Duodenal mucosa (tissue), 2 donors: ENCODE measurements around the gene RNF213.

Experiments used
- H3K27ac ChIP-seq: one replicate; pipeline ENCODE4 v1.7.0; 2013; ENCODE audit warnings: low read depth, low read length
- H3K27me3 ChIP-seq, 2 donors: one replicate each; pipeline ENCODE4 v1.7.0; 2013; ENCODE audit warnings: low read length in 2 of 2, control low read depth in 1 of 2; ENCODE audit not compliant: insufficient read depth in 2 of 2, control insufficient read depth in 1 of 2
- H3K36me3 ChIP-seq, 2 donors: one replicate each; pipeline ENCODE4 v1.7.0; 2013; ENCODE audit warnings: low read length in 2 of 2, control low read depth in 1 of 2; ENCODE audit not compliant: insufficient read depth in 2 of 2, control insufficient read depth in 1 of 2
- H3K4me1 ChIP-seq, 2 donors: one replicate each; pipeline ENCODE4 v1.7.0; 2013; ENCODE audit warnings: low read length in 2 of 2, control low read depth in 1 of 2; ENCODE audit not compliant: insufficient read depth in 2 of 2, control insufficient read depth in 1 of 2
- H3K4me3 ChIP-seq, 2 donors: one replicate each; pipeline ENCODE4 v1.7.0; 2013; ENCODE audit warnings: low read length in 2 of 2, low read depth in 1 of 2
- H3K9ac ChIP-seq, 2 donors: one replicate each; pipeline ENCODE4 v1.7.0; 2013; ENCODE audit warnings: low read length in 2 of 2, low read depth in 1 of 2
- H3K9me3 ChIP-seq, 2 donors: one replicate each; pipeline ENCODE4 v1.7.0; 2013; ENCODE audit warnings: low read length in 2 of 2, control low read depth in 1 of 2; ENCODE audit not compliant: control insufficient read depth in 1 of 2

The RNF213 gene

DNA sequence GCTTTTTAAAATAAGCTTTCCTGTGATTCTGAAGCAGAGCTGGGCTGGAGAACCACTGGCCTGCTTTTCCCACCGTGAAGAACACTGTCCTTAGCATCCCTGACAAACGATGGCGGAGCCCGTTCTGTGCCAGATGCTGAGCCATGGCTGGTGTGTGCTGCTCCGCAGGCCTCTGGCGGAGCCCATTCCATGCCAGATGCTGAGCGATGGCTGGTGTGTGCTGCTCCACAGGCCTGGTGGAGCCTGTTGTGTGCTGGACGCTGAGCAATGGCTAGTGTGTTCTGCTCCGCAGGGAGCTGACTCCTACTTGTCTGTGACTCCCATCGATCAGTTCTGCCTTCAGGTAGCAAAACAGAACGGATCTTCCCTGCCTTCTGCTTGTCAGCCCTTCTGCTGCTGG lies 158.6 kb downstream of the RNF213 start:
- Histone ChIP-seq H3K36me3 (peaks cover 0 to 27% of the 10 kb centered on the region in 2 donors), H3K9ac (no peak overlapping the region), H3K27me3 (peaks cover 2 to 5% of the 10 kb centered on the region in 2 donors), H3K4me3 (no peak overlapping the region), H3K9me3 (no peaks in the 10 kb centered on the region), H3K4me1 (peaks cover 3 to 20% of the 10 kb centered on the region in 2 donors), H3K27ac (no peak overlapping the region)

DNA sequence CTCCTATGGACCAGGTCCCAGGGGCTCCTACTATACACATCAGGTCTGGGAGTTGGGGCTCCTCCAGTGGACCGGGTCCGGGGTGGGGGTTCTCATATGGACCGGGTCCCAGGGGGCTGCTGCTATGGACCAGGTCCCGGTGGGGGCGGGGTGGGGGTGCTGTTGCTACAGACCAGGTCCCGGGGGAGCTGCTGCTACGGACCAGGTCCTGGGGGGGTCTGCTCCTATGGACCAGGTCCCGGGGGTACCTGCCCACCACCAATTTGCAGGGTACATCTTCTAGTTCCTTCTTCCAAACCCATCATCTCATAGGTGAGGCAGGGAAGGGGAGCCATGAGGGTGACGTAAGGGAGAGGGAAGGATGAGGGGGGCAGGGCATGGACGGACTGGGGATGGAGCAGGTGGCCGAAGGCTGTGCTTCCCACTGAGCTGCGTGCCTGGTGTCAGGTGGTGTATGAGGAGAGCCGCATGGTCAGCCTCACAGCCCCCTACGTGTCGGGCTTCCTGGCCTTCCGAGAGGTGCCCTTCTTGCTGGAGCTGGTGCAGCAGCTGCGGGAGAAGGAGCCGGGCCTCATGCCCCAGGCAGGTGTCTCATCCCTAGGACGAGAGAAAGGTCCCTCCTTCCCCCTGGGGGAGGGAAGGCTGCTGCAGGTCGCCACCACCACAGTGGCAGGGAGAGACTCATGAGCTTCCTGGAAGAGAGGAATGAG lies 160.9 kb downstream of the RNF213 start:
- Histone ChIP-seq H3K9me3 (no peaks in the 10 kb centered on the region), H3K9ac (no peak overlapping the region), H3K4me1 (peaks cover 0 to 6% of the 10 kb centered on the region in 2 donors), H3K27ac (no peak overlapping the region), H3K36me3 (peaks cover 0 to 27% of the 10 kb centered on the region in 2 donors), H3K27me3 (no peaks in the 10 kb centered on the region), H3K4me3 (no peak overlapping the region)

- H3K36me3 ChIP-seq, result peaks cover 0 to 22% of the 10 kb centered on the region in 2 donors
- H3K4me3 ChIP-seq, result no peak overlapping the region
- H3K27me3 ChIP-seq, result no peaks in the 10 kb centered on the region
- H3K9me3 ChIP-seq, result no peaks in the 10 kb centered on the region
- H3K4me1 ChIP-seq, result peaks cover 0 to under 1% of the 10 kb centered on the region in 2 donors
- H3K27ac ChIP-seq, result no peak overlapping the region
- no peak overlapping the region for H3K9ac ChIP-seq
Observed at GRCh38 chr17:80422276-80422675, 161.6 kb downstream of the RNF213 start.

- Histone ChIP-seq H3K4me3 (no peak overlapping the region), H3K9ac (no peak overlapping the region), H3K27me3 (no peaks in the 10 kb centered on the region)
Observed at GRCh38 chr17:80422981-80423380, 162.3 kb downstream of the RNF213 start.

DNA sequence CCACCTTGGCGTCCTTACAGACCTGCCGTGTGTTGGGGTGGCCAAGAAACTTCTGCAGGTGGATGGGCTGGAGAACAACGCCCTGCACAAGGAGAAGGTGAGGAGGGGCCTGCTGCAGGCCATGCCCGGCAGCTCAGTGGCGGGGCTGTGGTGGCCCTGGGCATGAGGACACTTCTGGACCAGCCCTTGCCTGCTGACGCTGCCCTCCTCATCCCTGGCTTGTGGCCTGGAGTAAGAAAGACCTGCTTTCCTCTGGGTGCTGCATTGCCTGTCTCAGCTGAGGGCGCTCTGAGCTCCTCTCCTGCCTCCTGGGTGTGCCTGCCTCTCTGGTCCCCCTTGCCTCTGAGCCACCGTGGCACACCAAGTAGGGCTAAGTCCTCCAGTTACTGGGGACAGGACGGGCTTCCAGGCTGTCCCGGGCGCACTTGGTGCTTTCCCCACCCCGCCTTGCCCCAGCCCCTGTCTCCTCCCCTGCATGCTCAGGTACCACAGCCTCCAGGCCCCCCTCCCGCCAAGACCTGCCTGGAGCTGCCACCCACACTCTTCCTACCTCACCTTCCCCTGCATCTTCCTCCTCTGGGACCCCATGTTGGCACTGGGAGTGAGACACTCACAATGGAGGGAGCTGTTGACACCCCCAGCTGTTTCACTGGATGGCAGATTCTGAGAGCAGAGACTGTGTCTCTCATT lies 163.0 kb downstream of the RNF213 start:
- Histone ChIP-seq H3K27me3 (no peaks in the 10 kb centered on the region), H3K27ac (no peak overlapping the region), H3K36me3 (peaks cover 0 to 10% of the 10 kb centered on the region in 2 donors), H3K4me1 (no peaks in the 10 kb centered on the region), H3K9me3 (no peaks in the 10 kb centered on the region), H3K4me3 (no peak overlapping the region), H3K9ac (no peak overlapping the region)

More at GRCh38 chr17:80422981-80423380, 162.3 kb downstream of the RNF213 start:
- no peak overlapping the region for H3K27ac ChIP-seq
- H3K9me3 ChIP-seq, result no peaks in the 10 kb centered on the region
- no peaks in the 10 kb centered on the region for H3K4me1 ChIP-seq
- H3K36me3 ChIP-seq, result peaks cover 0 to 15% of the 10 kb centered on the region in 2 donors

DNA sequence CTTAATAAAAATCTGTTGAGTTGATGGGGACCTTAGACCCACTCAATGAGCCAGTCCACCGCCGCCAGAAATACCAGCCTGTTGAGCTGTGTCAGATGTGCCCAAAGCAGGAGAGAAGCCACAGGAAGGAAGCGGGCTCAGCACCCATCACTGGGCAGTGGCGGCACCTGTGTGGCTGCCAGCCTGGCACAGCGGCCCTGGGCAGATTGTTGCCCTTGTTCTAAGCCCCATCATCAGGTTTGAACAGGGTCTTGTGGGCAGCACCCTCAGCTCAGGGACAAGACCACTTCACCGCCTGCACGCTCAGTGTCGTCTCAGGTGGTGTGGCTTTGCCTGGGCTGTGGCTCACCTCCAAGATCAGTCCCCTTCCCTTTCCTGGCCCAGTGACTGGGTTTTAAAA lies 163.6 kb downstream of the RNF213 start:
- H3K36me3 ChIP-seq, result peaks cover 0 to 8% of the 10 kb centered on the region in 2 donors
- no peak overlapping the region for H3K27ac ChIP-seq
- no peaks in the 10 kb centered on the region for H3K4me1 ChIP-seq
- H3K27me3 ChIP-seq, result no peaks in the 10 kb centered on the region
- no peak overlapping the region for H3K4me3 ChIP-seq
- no peak overlapping the region for H3K9ac ChIP-seq
- no peaks in the 10 kb centered on the region for H3K9me3 ChIP-seq

DNA sequence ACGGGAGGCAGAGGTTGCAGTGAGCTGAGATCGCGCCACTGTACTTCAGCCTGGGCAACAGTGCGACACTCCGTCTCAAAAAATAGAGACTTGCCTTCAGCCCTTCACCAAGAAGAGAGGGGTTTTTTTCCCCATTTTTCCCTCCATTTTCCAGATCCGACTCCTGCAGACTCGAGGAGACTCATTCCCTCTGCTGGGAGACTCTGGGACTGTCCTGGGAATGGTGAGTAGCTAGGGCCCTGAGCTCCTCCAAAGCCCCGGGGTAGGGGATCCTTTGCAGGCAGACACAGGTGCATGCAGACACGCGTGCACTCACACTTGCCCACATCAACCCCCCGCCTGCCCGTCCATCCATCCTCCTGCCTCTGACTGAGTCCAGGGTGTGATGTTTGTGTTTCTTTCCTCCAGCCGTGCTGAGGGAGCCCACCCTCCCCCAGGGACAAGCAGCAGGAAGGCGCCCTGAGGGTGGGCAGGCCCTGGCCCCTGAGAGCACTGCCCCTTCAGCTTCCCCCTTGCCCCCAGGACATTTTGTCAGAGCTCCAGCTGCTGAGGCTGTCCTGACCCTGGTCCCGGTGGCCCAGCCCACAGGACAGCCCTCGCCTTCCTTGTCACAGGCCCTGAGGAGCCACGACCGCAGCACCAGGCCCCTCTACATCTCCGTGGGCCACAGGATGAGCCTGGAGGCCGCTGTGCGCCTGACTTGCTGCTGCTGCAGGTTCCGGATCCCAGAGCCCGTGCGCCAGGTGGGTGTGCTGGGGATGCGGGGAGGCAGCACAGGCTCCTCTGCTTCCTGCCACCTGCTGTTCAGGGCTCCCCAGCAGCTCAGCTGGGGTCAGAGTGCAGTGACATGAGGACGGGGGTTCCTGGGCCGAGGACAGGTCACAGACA lies 164.5 kb downstream of the RNF213 start:
- Histone ChIP-seq H3K4me1 (no peaks in the 10 kb centered on the region), H3K36me3 (peaks cover 0 to under 1% of the 10 kb centered on the region in 2 donors), H3K9ac (no peak overlapping the region), H3K9me3 (no peaks in the 10 kb centered on the region), H3K27me3 (no peaks in the 10 kb centered on the region), H3K27ac (no peak overlapping the region), H3K4me3 (no peak overlapping the region)

- no peaks in the 10 kb centered on the region for H3K4me1 ChIP-seq
- H3K9ac ChIP-seq, result no peak overlapping the region
- no peak overlapping the region for H3K4me3 ChIP-seq
- no peaks in the 10 kb centered on the region for H3K9me3 ChIP-seq
- no peaks in the 10 kb centered on the region for H3K27me3 ChIP-seq
- no peaks in the 10 kb centered on the region for H3K36me3 ChIP-seq
- H3K27ac ChIP-seq, result no peak overlapping the region
Observed at GRCh38 chr17:80425835-80426426, 165.3 kb downstream of the RNF213 start.

DNA sequence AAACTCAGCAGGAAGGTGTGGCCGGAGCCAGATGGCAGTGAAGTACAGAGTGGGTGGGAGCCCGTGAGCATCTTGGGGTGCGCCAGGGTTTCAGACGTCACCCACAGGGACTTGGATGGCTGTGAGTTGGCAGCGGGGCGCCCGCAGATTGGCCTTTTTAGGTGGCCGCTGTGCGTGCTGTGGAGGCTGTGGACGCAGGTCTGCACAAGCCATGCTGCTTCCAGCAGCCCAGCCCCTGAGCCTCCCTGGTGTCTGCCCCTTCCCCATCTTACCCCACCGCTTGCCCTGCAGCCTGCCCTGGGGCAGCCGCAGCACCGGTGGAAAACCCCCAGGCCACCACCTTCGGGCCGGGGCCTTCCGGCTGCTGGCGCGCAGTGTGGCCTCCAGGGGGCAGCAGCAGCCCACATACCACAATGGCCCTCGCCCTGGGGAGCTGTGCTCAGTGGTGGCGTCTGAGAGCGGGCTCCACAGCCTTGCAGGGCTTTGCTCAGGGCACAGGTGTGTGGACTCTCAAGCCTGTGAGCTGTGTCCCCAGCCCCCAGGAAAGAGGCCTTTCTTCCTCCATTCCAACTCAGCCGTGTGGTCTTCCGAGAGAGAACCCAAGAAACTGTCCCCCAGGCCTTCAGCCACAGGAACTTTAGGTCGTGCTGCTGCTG lies 166.1 kb downstream of the RNF213 start:
- Histone ChIP-seq H3K4me3 (no peak overlapping the region), H3K4me1 (no peaks in the 10 kb centered on the region), H3K27ac (no peak overlapping the region), H3K27me3 (no peaks in the 10 kb centered on the region), H3K9me3 (no peaks in the 10 kb centered on the region), H3K9ac (no peak overlapping the region), H3K36me3 (no peaks in the 10 kb centered on the region)
